IMR-90 (cell line): ENCODE measurements around the gene THRAP3. TPM values are rescaled to one million over a fixed set of nuclear protein-coding genes. Genes with fewer than 3 reads are reported as not detected.

Experiments used
- ATAC-seq: fragments of 200-7000 bp; cut with Tn5 transposase; 2 replicates; pipeline ENCODE4 v1.9.1; 2020; ENCODE audit warnings: low read depth, mild to moderate bottlenecking, moderate library complexity
- BruUV-seq: library from RNA; stranded (reverse); fragments of 400-500 nt; replicated peaks from 2 replicates; lab custom pipeline; 2021; lab: Mats Ljungman, UMichigan
- CTCF ChIA-PET: fragments of 300-600 bp; formaldehyde crosslinking; extraction: SDS; loops from one replicate; lab custom pipeline; 2021; ENCODE audit warnings: antibody characterized with exemption; lab: Yijun Ruan, JAX
- POLR2A ChIA-PET: fragments of 300-600 bp; sonication (Branson Sonifier 250); formaldehyde crosslinking; loops from one replicate; lab custom pipeline; 2022; ENCODE audit warnings: antibody characterized with exemption; ENCODE audit not compliant: unreplicated experiment; lab: Charles Lee
- DNase-seq: peaks from one replicate; pipeline ENCODE4 v3.0.0; 2013
- H2AFZ ChIP-seq: replicated peaks from 2 replicates; pipeline ENCODE3; 2013; ENCODE audit warnings: low read length, mild to moderate bottlenecking; ENCODE audit not compliant: poor library complexity
- H2AK5ac ChIP-seq: 2 replicates; pipeline ENCODE4 v1.6.1; 2013; ENCODE audit warnings: low read depth, low read length, inconsistent platforms
- H2AK9ac ChIP-seq: replicated peaks from 2 replicates; pipeline ENCODE3; 2013; ENCODE audit warnings: mild to moderate bottlenecking, low read depth, low read length, moderate library complexity; ENCODE audit not compliant: poor library complexity
- H2BK120ac ChIP-seq: 2 replicates; pipeline ENCODE4 v1.6.1; 2013; ENCODE audit warnings: low read depth, low read length, inconsistent platforms
- H2BK15ac ChIP-seq: 3 replicates; pipeline ENCODE4 v1.6.1; 2013; ENCODE audit warnings: low read depth, low read length, inconsistent platforms
- H2BK20ac ChIP-seq: 2 replicates; pipeline ENCODE4 v1.6.1; 2013; ENCODE audit warnings: low read depth, mild to moderate bottlenecking, inconsistent platforms, low read length, moderate library complexity
- H2BK5ac ChIP-seq: 2 replicates; pipeline ENCODE4 v1.6.1; 2013; ENCODE audit warnings: mild to moderate bottlenecking, low read depth, low read length, inconsistent platforms; ENCODE audit not compliant: poor library complexity, severe bottlenecking
- H3K14ac ChIP-seq: replicated peaks from 2 replicates; pipeline ENCODE4 v1.6.1; 2013; ENCODE audit warnings: low read depth, low read length, inconsistent platforms
- H3K18ac ChIP-seq: 2 replicates; pipeline ENCODE4 v1.6.1; 2013; ENCODE audit warnings: low read depth, low read length, control low read depth
- H3K23ac ChIP-seq: 2 replicates; pipeline ENCODE4 v1.6.1; 2013; ENCODE audit warnings: low read depth, low read length, inconsistent platforms
- H3K27ac ChIP-seq: 2 replicates; pipeline ENCODE4 v1.5.1; 2013; ENCODE audit warnings: mild to moderate bottlenecking, control low read depth, low read length; ENCODE audit not compliant: insufficient read depth
- H3K27me3 ChIP-seq: 2 replicates; pipeline ENCODE4 v1.6.1; 2013; ENCODE audit warnings: low read length; ENCODE audit not compliant: control insufficient read depth, insufficient read depth
- H3K36me3 ChIP-seq: 2 replicates; pipeline ENCODE4 v1.6.1; 2013; ENCODE audit warnings: low read length, mixed read lengths; ENCODE audit not compliant: control insufficient read depth, insufficient read depth
- H3K4ac ChIP-seq: 2 replicates; pipeline ENCODE4 v1.6.1; 2013; ENCODE audit warnings: low read depth, low read length, inconsistent platforms
- H3K4me1 ChIP-seq: 2 replicates; pipeline ENCODE4 v1.6.1; 2013; ENCODE audit warnings: low read length, mixed read lengths; ENCODE audit not compliant: control insufficient read depth, insufficient read depth
- H3K4me2 ChIP-seq: 2 replicates; pipeline ENCODE4 v1.6.1; 2013; ENCODE audit warnings: low read depth, mild to moderate bottlenecking, control low read depth, low read length, moderate library complexity
- H3K4me3 ChIP-seq: 2 replicates; pipeline ENCODE4 v1.5.1; 2013; ENCODE audit warnings: low read depth, mild to moderate bottlenecking, control low read depth, low read length, moderate library complexity; ENCODE audit not compliant: insufficient read depth
- H3K56ac ChIP-seq: 2 replicates; pipeline ENCODE4 v1.6.1; 2013; ENCODE audit warnings: low read length, inconsistent platforms; ENCODE audit not compliant: insufficient read depth; ENCODE audit errors: extremely low read depth
- H3K79me1 ChIP-seq, 2 experiments: 2 replicates each; pipeline ENCODE4 v1.6.1; 2013; ENCODE audit warnings: low read length in 2 of 2, inconsistent platforms in 1 of 2, low read depth in 1 of 2
- H3K9ac ChIP-seq: 2 replicates; pipeline ENCODE4 v1.6.1; 2013; ENCODE audit warnings: low read depth, low read length, control low read depth
- H3K9me1 ChIP-seq: 2 replicates; pipeline ENCODE4 v1.6.1; 2013; ENCODE audit warnings: low read length, inconsistent platforms; ENCODE audit not compliant: insufficient read depth
- H3K9me3 ChIP-seq: 2 replicates; pipeline ENCODE4 v1.6.1; 2013; ENCODE audit warnings: low read length; ENCODE audit not compliant: control insufficient read depth, insufficient read depth
- H4K20me1 ChIP-seq: 2 replicates; pipeline ENCODE4 v1.6.1; 2013; ENCODE audit warnings: low read length, inconsistent platforms; ENCODE audit not compliant: insufficient read depth
- H4K5ac ChIP-seq: 2 replicates; pipeline ENCODE4 v1.6.1; 2013; ENCODE audit warnings: mild to moderate bottlenecking, low read depth, low read length, control low read depth
- H4K8ac ChIP-seq, 2 experiments: 2 replicates each; pipeline ENCODE4 v1.6.1; 2013; ENCODE audit warnings: low read depth in 2 of 2, low read length in 2 of 2, control low read depth in 1 of 2, inconsistent platforms in 1 of 2
- H4K91ac ChIP-seq: 2 replicates; pipeline ENCODE4 v1.6.1; 2013; ENCODE audit warnings: low read depth, low read length, inconsistent platforms; ENCODE audit not compliant: insufficient read depth
- BHLHE40 ChIP-seq: fragments of 150-350 bp; IDR thresholded peaks from 2 replicates; pipeline ENCODE4 v1.6.1; 2016; ENCODE audit warnings: mild to moderate bottlenecking, low read depth, low read length
- CTCF ChIP-seq: conservative IDR thresholded peaks from 2 replicates; pipeline ENCODE4 v1.5.1; 2012; ENCODE audit warnings: mild to moderate bottlenecking, low read depth, low read length, improper control_type of control experiment
- ELK1 ChIP-seq: fragments of 150-350 bp; IDR thresholded peaks from 2 replicates; pipeline ENCODE4 v1.6.1; 2016; ENCODE audit warnings: low read depth, mild to moderate bottlenecking, low read length, moderate library complexity, borderline replicate concordance
- FOS ChIP-seq: fragments of 150-350 bp; IDR thresholded peaks from 2 replicates; pipeline ENCODE4 v1.6.1; 2016; ENCODE audit warnings: low read depth, low read length
- MAFK ChIP-seq: IDR thresholded peaks from 2 replicates; pipeline ENCODE4 v1.6.1; 2012; ENCODE audit warnings: low read depth, low read length, improper control_type of control experiment
- MAZ ChIP-seq: IDR thresholded peaks from 2 replicates; pipeline ENCODE4 v1.6.1; 2012; ENCODE audit warnings: low read depth, mild to moderate bottlenecking, low read length, improper control_type of control experiment, moderate library complexity, borderline replicate concordance
- RFX5 ChIP-seq: IDR thresholded peaks from 2 replicates; pipeline ENCODE4 v1.8.0; 2012; ENCODE audit warnings: low read depth, mild to moderate bottlenecking, low read length, moderate library complexity
- WGBS, 2 experiments: methylation state at CpG; one replicate each; pipeline versions ENCODE4 v1.1.5 to v1.1.7; 2013; ENCODE audit warnings: missing lambda C conversion rate in 2 of 2; ENCODE audit not compliant: insufficient read length in 1 of 2; ENCODE audit errors: extremely low coverage in 2 of 2; 5-methylcytosine and 5-hydroxymethylcytosine counted together
- dilution Hi-C: fragments of 300-500 bp; cut with HindIII; formaldehyde crosslinking; loops from one replicate; pipeline ENCODE4 v1.14.3; 2018; ENCODE audit warnings: low sequenced_read_pairs; ENCODE audit not compliant: unreplicated experiment
- in situ Hi-C: fragments of 300-500 bp; cut with MboI; formaldehyde crosslinking; loops from 3 replicates; pipeline ENCODE4 v1.14.3; 2019; ENCODE audit warnings: low sequenced_read_pairs, inconsistent platforms, mixed read lengths
- intact Hi-C: fragments of 100-400 bp; cut with micrococcal nuclease; formaldehyde crosslinking; loops from 2 replicates; pipeline ENCODE4 v1.10.0; 2022
- polyA plus RNA-seq, 3 experiments: library from polyadenylated mRNA; depleted of rRNA; stranded (reverse); fragments of >200 nt; gene quantifications; 2 replicates each; pipeline ENCODE4 v1.2.3, GENCODE V29; 2012; ENCODE audit warnings: low replicate concordance in 1 of 3
- total RNA-seq: library from RNA; depleted of rRNA; stranded (reverse); fragments of >200 nt; gene quantifications from 2 replicates; pipeline ENCODE4 v1.2.3, GENCODE V29; 2012

Gene THRAP3
- total and polyA plus RNA-seq, 2 of the 4 experiments (the other 2 are of a cell fraction): 60.6 to 66.5 TPM

GRCh38 chr1:36350659-36351226, 126.5 kb downstream of the THRAP3 start:
- in situ Hi-C loops: no loop called here
- DNase-seq (peak; percentile 80), ATAC-seq (peak; percentile 73)
- H2AK9ac ChIP-seq: peak overlapping the region; percentile 100
- H3K27me3 ChIP-seq: no peaks in the 10 kb centered on the region
- H3K4me1 ChIP-seq: peaks cover 45% of the 10 kb centered on the region
- H4K8ac ChIP-seq: peak overlapping the region; percentile 78 to 98
- peak overlapping the region; percentile 53 for H3K4me2 ChIP-seq
- peak overlapping the region; percentile 100 for H4K91ac ChIP-seq
- 58% methylated on average over 2 of the region's 13 CpGs; no CpG with 5 or more reads in 1 of the 2 experiments for WGBS, 2 experiments
- BruUV-seq: no TSS peak
- no peak overlapping the region for H3K4me3 ChIP-seq
- dilution Hi-C loops: no loop called here
- peak overlapping the region; percentile 99 for H2BK120ac ChIP-seq
- peak overlapping the region; percentile 98 for H3K14ac ChIP-seq
- peak overlapping the region; percentile 99 for H2AK5ac ChIP-seq
- peak overlapping the region; percentile 98 for H2BK20ac ChIP-seq
- ChIA-PET POLR2A (interaction anchor here (1.2 kb wide), 1 partner anchor 36 kb away, joined by 3 read pairs; no protein-coding TSS in a partner anchor), CTCF (interaction anchor here (1.0 to 3.2 kb wide), 4 partner anchors 8 to 27 kb away, joined by 4 to 18 read pairs (median 10); partner anchors contain the start of gene EVA1B)
- peak overlapping the region; percentile 99 for H3K23ac ChIP-seq
- TF ChIP-seq CTCF: no peak
- TF ChIP-seq ELK1: no peak
- TF ChIP-seq FOS: peak; percentile 70
- TF ChIP-seq BHLHE40: peak; percentile 47; the same call in 1 of the 2 replicates
- no peak for TF ChIP-seq RFX5
- TF ChIP-seq MAFK: no peak
- TF ChIP-seq MAZ: peak; percentile 95
- H2BK15ac ChIP-seq: peak overlapping the region; percentile 97
- peaks cover 13 to 70% of the 10 kb centered on the region in 2 experiments; a peak in 3 of 4 replicates for H3K79me1 ChIP-seq
- H3K27ac ChIP-seq: peak overlapping the region; percentile 91
- peak overlapping the region; percentile 100 for H3K4ac ChIP-seq
- H3K9me1 ChIP-seq: peaks cover 37% of the 10 kb centered on the region
- H3K36me3 ChIP-seq: peaks cover 49% of the 10 kb centered on the region
- H2AFZ ChIP-seq: peak overlapping the region; percentile 86
- H2BK5ac ChIP-seq: peak overlapping the region; percentile 99
- peak overlapping the region; percentile 81 for H3K18ac ChIP-seq
- peak overlapping the region; percentile 50 for H3K9ac ChIP-seq
- intact Hi-C loops: loop anchor here (2.0 kb wide), 2 partner anchors 28 to 70 kb away; partner anchors contain the start of gene EVA1B
- H4K20me1 ChIP-seq: no peaks in the 10 kb centered on the region
- peak overlapping the region; percentile 77 for H4K5ac ChIP-seq
- H3K56ac ChIP-seq: peak overlapping the region; percentile 97
- no peaks in the 10 kb centered on the region for H3K9me3 ChIP-seq
